ENCODE results near the gene CEACAM20.
"Not testable (repeated sequence)": the region's sequence is repeated elsewhere in the genome, so short reads cannot be mapped to it uniquely, and the experiment has no call there.

The CEACAM20 gene

GRCh38 chr19:44529536-44529935, at the start of gene CEACAM20:
Gene CEACAM20 (minus strand): TSS chr19:44529675. CDS start chr19:44529509, 166 bp downstream.
- no peak for DNase-seq

GRCh38 chr19:44577566-44577874, 48.0 kb upstream of the CEACAM20 start:
- DNase-seq, result peak; percentile 15

GRCh38 chr19:44576843-44577565, 47.5 kb upstream of the CEACAM20 start:
- DNase-seq, result no peak

GRCh38 chr19:44575116-44575700, 45.7 kb upstream of the CEACAM20 start:
- peak; percentile 5 for DNase-seq

- no peak for DNase-seq
Measured at GRCh38 chr19:44574186-44574950, 44.9 kb upstream of the CEACAM20 start.

GRCh38 chr19:44573627-44574026, 44.2 kb upstream of the CEACAM20 start:
- no peak for DNase-seq

GRCh38 chr19:44573183-44573582, 43.7 kb upstream of the CEACAM20 start:
- DNase-seq, result no peak

GRCh38 chr19:44572581-44572900, 43.1 kb upstream of the CEACAM20 start:
- no peak for DNase-seq

GRCh38 chr19:44571830-44572580, 42.5 kb upstream of the CEACAM20 start:
- no peak for DNase-seq

GRCh38 chr19:44570984-44571684, 41.7 kb upstream of the CEACAM20 start:
- DNase-seq, result peak; percentile 62

- no peak for DNase-seq
Measured at GRCh38 chr19:44570603-44570983, 41.1 kb upstream of the CEACAM20 start.

- DNase-seq, result no peak
Measured at GRCh38 chr19:44567745-44568144, 38.3 kb upstream of the CEACAM20 start.

- no peak for DNase-seq
Measured at GRCh38 chr19:44566984-44567383, 37.5 kb upstream of the CEACAM20 start.

- DNase-seq, result not testable (repeated sequence)
Measured at GRCh38 chr19:44563086-44563655, 33.7 kb upstream of the CEACAM20 start.

GRCh38 chr19:44557933-44558332, 28.5 kb upstream of the CEACAM20 start:
- DNase-seq, result no peak

GRCh38 chr19:44554641-44555246, 25.3 kb upstream of the CEACAM20 start:
- DNase-seq, result no peak

- no peak for DNase-seq
Measured at GRCh38 chr19:44553478-44554171, 24.1 kb upstream of the CEACAM20 start.

GRCh38 chr19:44552324-44552723, 22.8 kb upstream of the CEACAM20 start:
- DNase-seq, result peak; percentile 58

- no peak for DNase-seq
Measured at GRCh38 chr19:44551850-44552249, 22.4 kb upstream of the CEACAM20 start.

- not testable (repeated sequence) for DNase-seq
Measured at GRCh38 chr19:44550976-44551375, 21.5 kb upstream of the CEACAM20 start.

- no peak for DNase-seq
Measured at GRCh38 chr19:44549507-44549906, 20.0 kb upstream of the CEACAM20 start.
